Coronary artery (tissue), 2 donors: Measurements from ENCODE around the gene TMEM184B.

Experiments used
- DNase-seq: peaks from one replicate; pipeline ENCODE4 v3.0.0-alpha.2; 2017; ENCODE audit warnings: low spot score
- H3K27ac ChIP-seq, 2 donors: fragments of 200-600 bp; sonication (generic); one replicate each; pipeline ENCODE4 v1.5.1; 2016 to 2019
- H3K4me3 ChIP-seq: fragments of 200-600 bp; sonication (generic); 2 replicates; pipeline ENCODE4 v1.5.1; 2016; ENCODE audit warnings: mild to moderate bottlenecking, moderate library complexity
- CTCF ChIP-seq: fragments of 200-600 bp; sonication (generic); IDR thresholded peaks from one replicate; pipeline ENCODE4 v1.5.1; 2019; ENCODE audit warnings: antibody characterized with exemption

Gene TMEM184B

GRCh38 chr22:38177044-38177443, 95.8 kb downstream of the TMEM184B start:
- peak overlapping the region in 1 of 2 donors; percentile 39 for H3K27ac ChIP-seq
- no peak overlapping the region for H3K4me3 ChIP-seq
- peak; percentile 58 for DNase-seq
- TF ChIP-seq CTCF = no peak

- DNase-seq = peak; percentile 72
- Histone ChIP-seq H3K27ac (peak overlapping the region in 1 of 2 donors; percentile 71), H3K4me3 (no peak overlapping the region)
- TF ChIP-seq CTCF = no peak
Observed at GRCh38 chr22:38176170-38176741, 96.6 kb downstream of the TMEM184B start.

DNA sequence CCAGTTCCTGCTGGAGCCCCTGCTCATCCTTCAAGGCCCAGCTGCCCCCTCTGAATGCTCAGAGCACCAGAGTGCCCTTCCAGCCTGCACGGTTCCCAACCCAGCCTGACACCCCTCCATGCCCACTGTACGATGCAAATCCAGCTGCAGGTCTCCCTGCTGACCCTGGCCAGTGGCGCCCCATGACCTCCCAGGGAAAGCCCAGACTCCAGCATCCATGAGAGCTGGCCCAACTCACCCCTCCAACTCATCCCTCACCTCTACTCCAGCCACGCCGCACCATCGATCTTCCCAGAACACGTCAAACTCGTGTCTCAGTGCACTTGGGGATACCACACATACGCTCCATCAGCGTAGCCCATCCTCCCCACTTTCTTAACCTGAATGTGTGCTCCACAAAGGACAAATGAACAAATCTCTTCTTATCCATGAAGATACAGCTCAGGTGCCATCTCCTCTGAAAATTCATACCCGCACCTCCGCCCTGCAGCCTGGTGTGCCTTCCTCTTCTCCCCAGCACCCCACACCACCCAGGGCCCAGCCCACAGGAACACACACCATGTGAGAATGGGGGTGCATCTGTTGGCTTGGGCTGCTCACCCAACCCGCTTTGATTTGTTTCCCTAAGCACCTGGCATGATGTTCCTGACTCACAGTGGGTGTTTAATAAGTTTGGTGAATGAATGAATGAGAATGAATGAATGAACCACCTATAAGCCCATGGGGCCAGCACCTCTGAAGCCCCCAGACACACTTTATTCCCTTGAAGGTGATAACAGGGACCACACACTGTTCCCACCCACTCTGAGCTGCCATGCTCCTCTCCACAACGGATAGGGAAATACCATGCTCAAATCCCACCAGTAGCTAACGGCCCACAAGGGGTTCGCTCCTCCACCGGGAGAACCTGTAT, 97.3 kb downstream of the TMEM184B start:
- Histone ChIP-seq H3K4me3 (no peak overlapping the region), H3K27ac (peak overlapping the region in 1 of 2 donors; percentile 71)
- TF ChIP-seq CTCF = no peak
- no peak for DNase-seq

GRCh38 chr22:38174626-38175025, 98.2 kb downstream of the TMEM184B start:
- Histone ChIP-seq H3K27ac (no peak overlapping the region), H3K4me3 (no peak overlapping the region)
- DNase-seq = no peak
- TF ChIP-seq CTCF = no peak

DNA sequence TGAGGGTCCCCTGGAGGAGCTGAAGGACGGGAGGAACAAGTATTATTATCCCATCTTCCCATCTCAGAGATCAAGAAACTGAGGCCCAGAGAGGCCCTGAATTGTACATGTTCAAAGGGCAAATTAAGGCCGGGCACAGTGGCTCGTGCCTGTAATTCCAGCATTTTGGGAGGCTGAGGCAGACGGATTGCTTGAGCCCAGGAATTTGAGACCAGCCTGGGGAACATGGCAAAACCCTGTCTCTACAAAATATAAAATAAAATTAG, 99.2 kb downstream of the TMEM184B start:
- Histone ChIP-seq H3K4me3 (no peak overlapping the region), H3K27ac (no peak overlapping the region)
- no peak for TF ChIP-seq CTCF
- DNase-seq = no peak

GRCh38 chr22:38172832-38173640, 99.8 kb downstream of the TMEM184B start:
- no peak overlapping the region for H3K4me3 ChIP-seq
- H3K27ac ChIP-seq = no peak overlapping the region
- peak; percentile 74 for DNase-seq
- no peak for TF ChIP-seq CTCF
